HG02852 (cell line): ENCODE measurements around the gene JUP.

Experiments used
- ATAC-seq: cut with Tn5 transposase; IDR thresholded peaks from one replicate; pipeline ENCODE4 v1.9.1; 2021; ENCODE audit warnings: mild to moderate bottlenecking, moderate library complexity; ENCODE audit not compliant: unreplicated experiment

JUP gene

GRCh38 chr17:41810659-41811548 lies 24.4 kb upstream of the JUP start:
- peak; percentile 22 for ATAC-seq

GRCh38 chr17:41806685-41807445 lies 20.4 kb upstream of the JUP start:
- ATAC-seq, result no peak

GRCh38 chr17:41803049-41804020 lies 16.8 kb upstream of the JUP start:
- ATAC-seq, result no peak

GRCh38 chr17:41801374-41802271 lies 15.1 kb upstream of the JUP start:
- ATAC-seq, result no peak

GRCh38 chr17:41800601-41801373 lies 14.3 kb upstream of the JUP start:
- no peak for ATAC-seq

- ATAC-seq, result no peak
These were observed 12.9 kb upstream of the JUP start for GRCh38 chr17:41799366-41799765.

GRCh38 chr17:41797377-41797776 lies 10.9 kb upstream of the JUP start:
- ATAC-seq, result no peak

- no peak for ATAC-seq
These were observed 9.8 kb upstream of the JUP start for GRCh38 chr17:41796121-41796895.

GRCh38 chr17:41794540-41794975 lies 8.0 kb upstream of the JUP start:
- no peak for ATAC-seq

GRCh38 chr17:41793784-41794539 lies 7.5 kb upstream of the JUP start:
- ATAC-seq, result no peak

GRCh38 chr17:41792845-41793783 lies 6.6 kb upstream of the JUP start:
- ATAC-seq, result no peak

- no peak for ATAC-seq
These were observed 509 bp upstream of the JUP start for GRCh38 chr17:41787021-41787418.

- ATAC-seq, result no peak
These were observed 668 bp downstream of the JUP start for GRCh38 chr17:41785859-41786226.

GRCh38 chr17:41785091-41785858 lies 1.2 kb downstream of the JUP start:
- ATAC-seq, result no peak

- no peak for ATAC-seq
These were observed 2.2 kb downstream of the JUP start for GRCh38 chr17:41784207-41784744.

- ATAC-seq, result no peak
These were observed 4.4 kb downstream of the JUP start for GRCh38 chr17:41782142-41782541.
